Inferior parietal cortex (tissue), 1 donor: ENCODE measurements around the gene CAPRIN1.
A peak's percentile ranks its signal among the peaks of the same experiment; 100 is the strongest.

Source experiments
- DNase-seq: peaks from one replicate; pipeline ENCODE4 v3.0.0-alpha.2; 2016; ENCODE audit errors: extremely low spot score

Gene CAPRIN1

GRCh38 chr11:34051349-34052035, at the start of gene CAPRIN1:
Gene CAPRIN1, plus strand, starts transcription at chr11:34051731. Its CDS starts 690 bp downstream, at chr11:34052421.
- DNase-seq = peak; percentile 81

- DNase-seq = no peak
Measured at GRCh38 chr11:34002420-34002819, 49.1 kb upstream of the CAPRIN1 start.

- no peak for DNase-seq
Measured at GRCh38 chr11:34004236-34004635, 47.3 kb upstream of the CAPRIN1 start.

- DNase-seq = no peak
Measured at GRCh38 chr11:34006876-34007275, 44.7 kb upstream of the CAPRIN1 start.

- no peak for DNase-seq
Measured at GRCh38 chr11:34012734-34013133, 38.8 kb upstream of the CAPRIN1 start.

GRCh38 chr11:34013898-34014571, 37.5 kb upstream of the CAPRIN1 start:
- no peak for DNase-seq

GRCh38 chr11:34021977-34022735, 29.4 kb upstream of the CAPRIN1 start:
- DNase-seq = no peak

- DNase-seq = no peak
Measured at GRCh38 chr11:34026432-34026831, 25.1 kb upstream of the CAPRIN1 start.

GRCh38 chr11:34027516-34028408, 23.8 kb upstream of the CAPRIN1 start:
- DNase-seq = no peak

GRCh38 chr11:34028425-34028824, 23.1 kb upstream of the CAPRIN1 start:
- no peak for DNase-seq

GRCh38 chr11:34029176-34029575, 22.4 kb upstream of the CAPRIN1 start:
- no peak for DNase-seq

GRCh38 chr11:34030382-34030781, 21.1 kb upstream of the CAPRIN1 start:
- DNase-seq = no peak

GRCh38 chr11:34033399-34033798, 18.1 kb upstream of the CAPRIN1 start:
- DNase-seq = no peak

- DNase-seq = no peak
Measured at GRCh38 chr11:34034053-34034452, 17.5 kb upstream of the CAPRIN1 start.

- DNase-seq = no peak
Measured at GRCh38 chr11:34036456-34036855, 15.1 kb upstream of the CAPRIN1 start.

GRCh38 chr11:34037016-34037415, 14.5 kb upstream of the CAPRIN1 start:
- no peak for DNase-seq

- no peak for DNase-seq
Measured at GRCh38 chr11:34040571-34040970, 11.0 kb upstream of the CAPRIN1 start.

GRCh38 chr11:34044664-34045485, 6.7 kb upstream of the CAPRIN1 start:
- DNase-seq = no peak

- DNase-seq = no peak
Measured at GRCh38 chr11:34049028-34049427, 2.5 kb upstream of the CAPRIN1 start.

- DNase-seq = peak; percentile 63
Measured at GRCh38 chr11:34050581-34051348, 766 bp upstream of the CAPRIN1 start.
